Smooth muscle cell (in vitro differentiated cells): ENCODE results near the gene EME1. TPM values are rescaled to one million over a fixed set of nuclear protein-coding genes. Genes with fewer than 3 reads are reported as not detected.

Source experiments
- DNase-seq: peaks from one replicate; lab custom pipeline; 2025; ENCODE audit not compliant: unreplicated experiment; lab: John Stamatoyannopoulos, UW
- H2AFZ ChIP-seq: fragments of 200-600 bp; sonication (generic); 2 replicates; pipeline ENCODE4 v1.6.0; 2016; ENCODE audit warnings: antibody characterized with exemption, low read depth, mild to moderate bottlenecking
- H3F3A ChIP-seq: fragments of 200-600 bp; sonication (generic); 2 replicates; pipeline ENCODE4 v1.6.0; 2017; ENCODE audit warnings: antibody characterized with exemption, low read depth
- H3K27ac ChIP-seq: fragments of 200-600 bp; sonication (generic); 2 replicates; pipeline ENCODE4 v1.5.1; 2016; ENCODE audit warnings: low read depth, mild to moderate bottlenecking
- H3K27me3 ChIP-seq: fragments of 200-600 bp; sonication (generic); 2 replicates; pipeline ENCODE4 v1.6.1; 2016; ENCODE audit warnings: low read depth, mild to moderate bottlenecking
- H3K36me3 ChIP-seq: fragments of 200-600 bp; sonication (generic); 2 replicates; pipeline ENCODE4 v1.5.1; 2016; ENCODE audit warnings: low read depth
- H3K4me1 ChIP-seq: fragments of 200-600 bp; sonication (generic); 2 replicates; pipeline ENCODE4 v1.5.1; 2016; ENCODE audit warnings: low read depth
- H3K4me2 ChIP-seq: fragments of 200-600 bp; sonication (generic); 2 replicates; pipeline ENCODE4 v1.6.0; 2016; ENCODE audit warnings: mild to moderate bottlenecking
- H3K4me3 ChIP-seq: fragments of 200-600 bp; sonication (generic); 2 replicates; pipeline ENCODE4 v1.5.1; 2016; ENCODE audit warnings: mild to moderate bottlenecking
- H3K79me2 ChIP-seq: fragments of 200-600 bp; sonication (generic); 2 replicates; pipeline ENCODE4 v1.6.0; 2016; ENCODE audit warnings: low read depth, mild to moderate bottlenecking
- H3K9ac ChIP-seq: fragments of 200-600 bp; sonication (generic); 2 replicates; pipeline ENCODE4 v1.6.0; 2016; ENCODE audit warnings: low read depth
- H3K9me3 ChIP-seq: fragments of 200-600 bp; sonication (generic); replicated peaks from 2 replicates; pipeline ENCODE4 v1.5.1; 2016; ENCODE audit warnings: low read depth
- H4K20me1 ChIP-seq: fragments of 200-600 bp; sonication (generic); 2 replicates; pipeline ENCODE4 v1.6.0; 2016; ENCODE audit warnings: low read depth
- WGBS: methylation state at CpG from one replicate; pipeline ENCODE4 v1.1.7; 2016; ENCODE audit warnings: low lambda C conversion rate; 5-methylcytosine and 5-hydroxymethylcytosine counted together
- polyA plus RNA-seq: library from polyadenylated mRNA; unstranded; fragments of >200 nt; fragmentation: Nextera tagmentation; extraction: Ambion mirVana; gene quantifications from 2 replicates; pipeline ENCODE4 v1.2.1, GENCODE V29; 2016
- total RNA-seq: library from RNA; depleted of rRNA; stranded (reverse); fragments of >200 nt; gene quantifications from 2 replicates; pipeline ENCODE4 v1.2.3, GENCODE V29; 2014
- TF ChIP-seq, protein P1 (sequence below): fragments of 200-600 bp; sonication (generic); IDR thresholded peaks from 2 replicates; pipeline ENCODE4 v1.5.1; 2017; ENCODE audit warnings: borderline replicate concordance, mild to moderate bottlenecking, antibody characterized with exemption; ENCODE audit not compliant: insufficient read depth, poor library complexity, severe bottlenecking

EME1 gene
- total and polyA plus RNA-seq, 2 experiments from 2014 or later = 8.2 to 9.6 TPM

DNA sequence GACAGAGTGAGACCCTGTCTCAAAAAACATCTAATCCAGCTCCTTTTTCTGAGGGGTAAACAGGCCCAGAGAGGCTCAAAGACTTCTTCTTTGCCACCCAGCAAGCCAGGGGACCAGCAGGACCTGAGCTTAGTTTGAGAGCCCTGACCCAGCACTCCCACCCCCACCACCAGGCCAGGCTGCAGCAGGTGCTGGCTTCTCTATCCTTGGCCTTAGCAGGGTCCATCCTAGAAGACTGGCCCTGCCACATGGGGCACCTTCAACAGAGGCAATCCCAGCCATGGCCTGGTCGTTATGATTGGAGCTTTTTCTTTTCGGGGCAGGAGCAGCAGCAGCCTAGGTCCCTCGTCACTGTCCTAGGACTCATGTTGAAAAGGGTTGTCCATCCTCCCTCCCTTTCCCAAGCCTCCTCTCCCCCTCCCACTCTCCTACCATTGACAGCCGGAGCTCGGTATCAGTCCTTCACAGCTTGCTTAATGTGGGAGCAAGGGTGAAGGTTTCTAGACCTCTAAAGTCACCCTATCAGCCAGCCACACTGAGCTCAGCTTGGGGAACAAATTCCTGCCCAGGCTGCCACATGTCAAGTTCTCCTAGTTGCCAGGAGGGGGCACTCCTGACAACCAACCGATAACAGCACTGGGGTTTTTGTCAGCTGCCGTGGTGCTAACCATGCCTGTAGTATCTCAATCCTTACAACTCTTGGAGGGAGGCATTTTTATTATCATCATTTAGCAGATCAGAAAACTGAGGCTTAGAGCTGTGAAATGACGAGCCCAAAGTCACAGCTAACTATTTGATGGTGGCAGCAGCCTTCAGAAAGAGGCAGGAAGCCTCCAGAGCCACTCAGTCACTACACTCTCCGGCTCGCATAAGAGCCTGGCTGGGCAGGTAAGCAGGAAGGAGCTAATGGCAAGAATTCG is 11.2 kb upstream of the EME1 start:
- no peak for DNase-seq
- Histone ChIP-seq H3K27me3 (no peaks in the 10 kb centered on the region), H3K27ac (no peak overlapping the region), H3K9me3 (no peaks in the 10 kb centered on the region), H2AFZ (no peak overlapping the region), H3F3A (peaks cover 9% of the 10 kb centered on the region), H3K79me2 (no peaks in the 10 kb centered on the region), H3K9ac (no peak overlapping the region), H3K4me1 (peaks cover 13% of the 10 kb centered on the region), H3K4me3 (no peak overlapping the region), H3K4me2 (peak overlapping the region; percentile 27), H3K36me3 (no peaks in the 10 kb centered on the region), H4K20me1 (peaks cover 5% of the 10 kb centered on the region)
- 35% methylated on average over 11 of the region's 11 CpGs for WGBS
- TF ChIP-seq, protein P1, sequence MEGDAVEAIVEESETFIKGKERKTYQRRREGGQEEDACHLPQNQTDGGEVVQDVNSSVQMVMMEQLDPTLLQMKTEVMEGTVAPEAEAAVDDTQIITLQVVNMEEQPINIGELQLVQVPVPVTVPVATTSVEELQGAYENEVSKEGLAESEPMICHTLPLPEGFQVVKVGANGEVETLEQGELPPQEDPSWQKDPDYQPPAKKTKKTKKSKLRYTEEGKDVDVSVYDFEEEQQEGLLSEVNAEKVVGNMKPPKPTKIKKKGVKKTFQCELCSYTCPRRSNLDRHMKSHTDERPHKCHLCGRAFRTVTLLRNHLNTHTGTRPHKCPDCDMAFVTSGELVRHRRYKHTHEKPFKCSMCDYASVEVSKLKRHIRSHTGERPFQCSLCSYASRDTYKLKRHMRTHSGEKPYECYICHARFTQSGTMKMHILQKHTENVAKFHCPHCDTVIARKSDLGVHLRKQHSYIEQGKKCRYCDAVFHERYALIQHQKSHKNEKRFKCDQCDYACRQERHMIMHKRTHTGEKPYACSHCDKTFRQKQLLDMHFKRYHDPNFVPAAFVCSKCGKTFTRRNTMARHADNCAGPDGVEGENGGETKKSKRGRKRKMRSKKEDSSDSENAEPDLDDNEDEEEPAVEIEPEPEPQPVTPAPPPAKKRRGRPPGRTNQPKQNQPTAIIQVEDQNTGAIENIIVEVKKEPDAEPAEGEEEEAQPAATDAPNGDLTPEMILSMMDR = peak; percentile 68

DNA sequence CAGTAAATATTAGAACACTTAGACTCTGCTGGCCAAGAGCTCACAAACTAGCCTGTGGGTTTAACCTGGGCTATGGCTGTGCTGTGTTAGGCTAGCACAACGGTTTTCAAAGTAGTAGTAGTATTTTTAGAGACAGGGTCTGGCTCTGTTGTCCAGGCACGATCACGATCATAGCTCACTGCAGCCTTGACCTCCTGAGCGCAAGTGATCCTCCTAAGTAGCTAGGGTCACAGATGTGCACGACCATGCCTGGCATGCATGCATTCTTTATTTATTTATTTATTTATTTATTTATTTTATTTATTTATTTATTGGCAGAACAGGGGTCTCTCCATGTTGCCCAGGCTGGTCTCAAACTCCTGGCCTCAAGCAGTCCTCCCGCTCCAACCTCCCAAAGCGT is 10.4 kb upstream of the EME1 start:
- 92% methylated on average over 7 of the region's 7 CpGs for whole genome bisulfite sequencing
- no peaks in the 10 kb centered on the region for H3K36me3 ChIP-seq
- peaks cover 13% of the 10 kb centered on the region for H3K4me1 ChIP-seq
- DNase-seq = no peak
- H3K4me2 ChIP-seq = no peak overlapping the region
- peaks cover 9% of the 10 kb centered on the region for H3F3A ChIP-seq
- no peak overlapping the region for H3K27ac ChIP-seq
- TF ChIP-seq, protein P1 = no peak
- H4K20me1 ChIP-seq = peaks cover 4% of the 10 kb centered on the region
- H3K9ac ChIP-seq = no peak overlapping the region
- H3K4me3 ChIP-seq = no peak overlapping the region
- no peaks in the 10 kb centered on the region for H3K79me2 ChIP-seq
- no peaks in the 10 kb centered on the region for H3K9me3 ChIP-seq
- H3K27me3 ChIP-seq = no peaks in the 10 kb centered on the region
- no peak overlapping the region for H2AFZ ChIP-seq

DNA sequence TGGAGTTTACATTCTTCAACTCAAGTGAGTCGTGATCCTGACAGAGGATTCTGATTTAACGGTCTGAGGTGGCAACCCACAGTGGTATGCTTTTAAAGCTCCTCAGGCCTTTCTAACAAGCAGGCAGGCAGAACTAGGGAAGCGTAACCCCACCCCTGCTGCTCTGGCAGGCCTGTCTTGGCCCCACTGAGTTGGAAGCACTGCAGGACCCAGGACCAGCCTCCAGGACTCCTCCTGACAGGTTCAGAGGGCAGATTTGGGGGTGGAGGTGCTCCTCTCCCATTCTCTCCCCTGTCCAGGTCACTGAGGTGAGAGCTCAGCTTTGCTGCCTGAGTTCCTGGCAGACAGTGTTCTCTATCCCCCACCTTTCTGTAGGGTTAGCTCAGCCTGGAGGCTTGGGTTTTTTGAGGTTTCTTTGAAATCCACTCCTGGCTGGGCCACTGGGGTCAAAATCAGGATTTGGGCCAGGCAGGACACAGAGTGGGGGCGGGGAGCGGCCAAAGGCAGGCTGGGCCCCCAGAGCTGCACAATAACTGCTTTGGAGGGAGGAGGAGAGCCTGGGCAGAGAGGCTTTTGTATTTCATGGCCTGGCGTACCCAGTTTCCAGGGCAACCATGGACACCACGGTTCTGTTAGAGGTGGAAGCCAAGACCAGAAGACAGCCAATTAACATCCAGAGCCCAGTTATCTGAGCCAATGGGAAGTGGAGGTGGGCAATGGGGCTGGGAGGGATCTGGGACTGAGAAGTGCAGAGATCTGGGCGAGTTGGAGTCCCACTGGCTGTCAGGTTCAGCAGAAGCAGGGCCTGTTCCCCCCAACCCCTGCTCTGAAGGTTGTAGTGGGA is 9.6 kb upstream of the EME1 start:
- TF ChIP-seq, protein P1 = no peak
- no peaks in the 10 kb centered on the region for H3K36me3 ChIP-seq
- H3F3A ChIP-seq = peaks cover 9% of the 10 kb centered on the region
- no peak for DNase-seq
- no peaks in the 10 kb centered on the region for H4K20me1 ChIP-seq
- H3K27ac ChIP-seq = peak overlapping the region; percentile 8
- 29% methylated on average over 8 of the region's 8 CpGs for WGBS
- peaks cover 13% of the 10 kb centered on the region for H3K4me1 ChIP-seq
- no peaks in the 10 kb centered on the region for H3K27me3 ChIP-seq
- no peaks in the 10 kb centered on the region for H3K9me3 ChIP-seq
- H3K9ac ChIP-seq = no peak overlapping the region
- no peak overlapping the region for H2AFZ ChIP-seq
- no peaks in the 10 kb centered on the region for H3K79me2 ChIP-seq
- no peak overlapping the region for H3K4me3 ChIP-seq
- peak overlapping the region; percentile 2 for H3K4me2 ChIP-seq
